Esophagus (tissue), 2 donors: ENCODE data around the gene MIEN1. TPM values are rescaled to one million over a fixed set of nuclear protein-coding genes. Genes with fewer than 3 reads are reported as not detected.

ENCODE experiments used
- polyA plus RNA-seq, 2 donors: library from polyadenylated mRNA; stranded (reverse); fragments of 200-250 nt; gene quantifications; one replicate each; pipeline ENCODE4 v1.2.3, GENCODE V29; 2013
- donor health status: healthy with polysubstance abuse.
- donor health status: Bipolar disorder and iron deficiency.

The MIEN1 gene
- polyA plus RNA-seq, 2 donors: 57.5 to 98.6 TPM

Other genes starting within 250 kb of the MIEN1 start
- under 1 TPM in 1 of 2 donors, not detected in 1; 0.02 TPM for gene NEUROD2, start 122.6 kb downstream of the MIEN1 start, polyA plus RNA-seq
- 1 to 10 TPM in 1 of 2 donors, under 1 TPM in 1; 0.43 to 1.2 TPM for gene PPP1R1B, start 103.6 kb downstream of the MIEN1 start, polyA plus RNA-seq
- gene STARD3, start 93.4 kb downstream of the MIEN1 start, polyA plus RNA-seq: 10 to 100 TPM; 44.6 to 44.9 TPM
- under 1 TPM; 0.78 to 0.88 TPM for gene TCAP, start 65.2 kb downstream of the MIEN1 start, polyA plus RNA-seq
- gene PNMT, start 62.1 kb downstream of the MIEN1 start, polyA plus RNA-seq: 1 to 10 TPM; 1.8 to 2.2 TPM
- gene PGAP3, start 42.5 kb downstream of the MIEN1 start, polyA plus RNA-seq: 10 to 100 TPM; 28.8 to 40.0 TPM
- 10 to 100 TPM; 68.4 to 98.1 TPM for gene ERBB2, start 30.5 kb downstream of the MIEN1 start, polyA plus RNA-seq
- 10 to 100 TPM; 43.7 to 55.0 TPM for gene GRB7, start 7.4 kb upstream of the MIEN1 start, polyA plus RNA-seq
- under 1 TPM; 0.52 to 0.84 TPM for gene IKZF3, start 133.8 kb upstream of the MIEN1 start, polyA plus RNA-seq
- gene ZPBP2, start 137.7 kb upstream of the MIEN1 start, polyA plus RNA-seq: not detected
- 1 to 10 TPM; 3.1 to 7.7 TPM for gene GSDMB, start 188.1 kb upstream of the MIEN1 start, polyA plus RNA-seq
- 10 to 100 TPM; 21.8 to 23.0 TPM for gene ORMDL3, start 197.1 kb upstream of the MIEN1 start, polyA plus RNA-seq
- not detected for gene LRRC3C, start 197.2 kb upstream of the MIEN1 start, polyA plus RNA-seq
- under 1 TPM; 0.59 to 0.98 TPM for gene GSDMA, start 232.5 kb upstream of the MIEN1 start, polyA plus RNA-seq